Activated naive CD4-positive, alpha-beta T cell treated with anti-CD3 and anti-CD28 coated beads, Interleukin-2, amount 50 U/mL, for 24 hours (primary cell): ENCODE results near the gene TMEM97.
"Not testable (repeated sequence)": the region's sequence is repeated elsewhere in the genome, so short reads cannot be mapped to it uniquely, and the experiment has no call there.

ENCODE experiments used
- H3K27ac Mint-ChIP-seq: one replicate; pipeline ENCODE4 v1.8.0; 2021; ENCODE audit warnings: mild to moderate bottlenecking, mixed read lengths
- H3K27me3 Mint-ChIP-seq: one replicate; pipeline ENCODE4 v1.8.0; 2021; ENCODE audit warnings: mixed read lengths
- H3K36me3 Mint-ChIP-seq: one replicate; pipeline ENCODE4 v1.8.0; 2021; ENCODE audit warnings: mixed read lengths
- H3K4me1 Mint-ChIP-seq: one replicate; pipeline ENCODE4 v1.8.0; 2021; ENCODE audit warnings: mixed read lengths
- H3K4me3 Mint-ChIP-seq: one replicate; pipeline ENCODE4 v1.8.0; 2021; ENCODE audit warnings: mild to moderate bottlenecking, mixed read lengths
- H3K9me3 Mint-ChIP-seq: one replicate; pipeline ENCODE4 v1.8.0; 2021; ENCODE audit warnings: mixed read lengths

TMEM97 gene

DNA sequence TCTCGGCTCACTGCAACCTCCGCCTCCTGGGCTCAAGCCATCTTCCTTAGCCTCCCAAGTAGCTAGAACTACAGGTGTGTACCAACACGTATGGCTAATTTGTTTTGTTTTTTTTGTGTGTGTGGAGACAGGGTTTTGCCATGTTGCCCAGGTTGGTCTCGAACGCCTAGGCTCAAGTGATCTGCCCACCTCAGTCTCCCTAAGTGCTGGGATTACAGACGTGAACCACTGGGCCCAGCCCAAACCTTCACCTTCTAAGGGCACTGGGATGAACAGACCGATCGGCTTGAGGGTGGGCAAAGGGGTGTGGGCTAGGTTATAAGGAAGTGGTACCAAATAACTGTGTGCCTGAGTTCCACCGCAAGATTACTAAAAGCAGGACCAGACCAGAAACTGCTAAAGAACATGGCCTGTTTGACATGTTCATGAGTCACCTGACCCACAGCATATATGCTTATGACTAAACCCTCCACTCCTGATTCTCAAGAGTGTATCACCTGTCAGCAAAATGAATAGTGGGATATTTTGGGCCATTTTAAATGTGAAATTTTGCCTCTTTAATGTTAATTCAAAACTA lies 8.1 kb downstream of the TMEM97 start:
- H3K4me1 Mint-ChIP-seq: peaks cover 2% of the 10 kb centered on the region
- H3K9me3 Mint-ChIP-seq: no peaks in the 10 kb centered on the region
- no peak overlapping the region for H3K27ac Mint-ChIP-seq
- H3K27me3 Mint-ChIP-seq: no peaks in the 10 kb centered on the region
- H3K36me3 Mint-ChIP-seq: peaks cover 2% of the 10 kb centered on the region
- no peak overlapping the region for H3K4me3 Mint-ChIP-seq

- H3K4me1 Mint-ChIP-seq: peaks cover 7% of the 10 kb centered on the region
- H3K27ac Mint-ChIP-seq: no peak overlapping the region
- peaks cover 2% of the 10 kb centered on the region for H3K36me3 Mint-ChIP-seq
- H3K4me3 Mint-ChIP-seq: no peak overlapping the region
- no peaks in the 10 kb centered on the region for H3K27me3 Mint-ChIP-seq
- no peaks in the 10 kb centered on the region for H3K9me3 Mint-ChIP-seq
Measured at GRCh38 chr17:28327709-28328108, 8.7 kb downstream of the TMEM97 start.

GRCh38 chr17:28328325-28328724 lies 9.3 kb downstream of the TMEM97 start:
- Mint-ChIP-seq H3K4me3 (no peak overlapping the region), H3K27me3 (no peaks in the 10 kb centered on the region), H3K36me3 (peaks cover 2% of the 10 kb centered on the region)

DNA sequence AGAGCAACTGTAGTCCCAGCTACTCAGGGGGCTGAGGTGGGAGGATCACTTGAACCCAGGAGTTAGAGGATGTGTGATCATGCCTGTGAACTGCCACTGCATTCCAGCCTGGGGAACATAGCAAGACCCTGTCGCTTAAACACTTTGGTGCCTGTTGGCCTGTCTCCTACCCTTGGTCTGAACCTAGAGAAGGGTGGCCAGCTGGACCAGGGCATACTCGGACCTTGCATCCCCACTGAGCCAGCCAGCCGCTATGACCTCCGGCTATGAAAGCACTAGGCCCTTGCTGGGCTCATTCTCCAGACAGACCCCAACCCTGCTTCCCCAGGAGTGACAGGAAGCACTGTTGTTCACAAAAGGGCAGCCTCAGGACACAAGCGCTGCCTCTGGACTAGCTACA lies 11.7 kb downstream of the TMEM97 start:
- H3K27ac Mint-ChIP-seq: no peak overlapping the region
- H3K4me1 Mint-ChIP-seq: peaks cover 27% of the 10 kb centered on the region
- H3K27me3 Mint-ChIP-seq: no peaks in the 10 kb centered on the region
- no peak overlapping the region for H3K4me3 Mint-ChIP-seq
- peaks cover 2% of the 10 kb centered on the region for H3K36me3 Mint-ChIP-seq
- H3K9me3 Mint-ChIP-seq: no peaks in the 10 kb centered on the region

More at GRCh38 chr17:28328325-28328724, 9.3 kb downstream of the TMEM97 start:
- Mint-ChIP-seq H3K4me1 (peaks cover 11% of the 10 kb centered on the region), H3K27ac (no peak overlapping the region), H3K9me3 (no peaks in the 10 kb centered on the region)

DNA sequence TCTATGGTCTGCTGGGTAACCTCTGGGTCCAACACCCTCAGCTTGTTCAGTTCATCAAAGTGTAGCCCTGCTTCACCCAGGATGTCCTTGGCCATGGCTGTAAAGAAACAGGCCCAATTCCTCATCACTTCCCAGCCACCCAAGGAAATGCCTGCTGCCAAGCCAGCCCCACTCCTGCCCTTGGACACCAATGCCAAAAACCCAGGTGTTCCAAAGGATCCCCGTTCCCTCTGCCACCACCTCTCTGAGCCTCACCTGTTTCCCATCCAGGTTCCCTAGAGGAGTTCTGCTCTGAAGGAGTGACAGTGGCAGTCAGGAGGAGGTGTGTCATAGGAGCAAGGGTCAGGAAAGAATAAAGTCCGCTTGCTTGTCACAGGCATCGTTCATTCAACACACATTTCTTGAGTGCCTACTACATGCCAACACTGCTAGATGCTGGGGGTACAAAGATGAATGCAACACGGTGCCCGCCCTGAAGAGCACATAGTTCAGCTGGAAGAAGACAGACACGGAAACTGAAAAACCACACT lies 13.0 kb downstream of the TMEM97 start:
- Mint-ChIP-seq H3K4me3 (peak overlapping the region; percentile 66), H3K4me1 (peaks cover 36% of the 10 kb centered on the region), H3K36me3 (peaks cover under 1% of the 10 kb centered on the region), H3K27ac (no peak overlapping the region), H3K9me3 (no peaks in the 10 kb centered on the region), H3K27me3 (no peaks in the 10 kb centered on the region)

GRCh38 chr17:28333083-28333746 lies 14.2 kb downstream of the TMEM97 start:
- Mint-ChIP-seq H3K4me1 (peaks cover 47% of the 10 kb centered on the region), H3K4me3 (peak overlapping the region; percentile 99), H3K36me3 (no peaks in the 10 kb centered on the region), H3K9me3 (no peaks in the 10 kb centered on the region), H3K27me3 (no peaks in the 10 kb centered on the region), H3K27ac (no peak overlapping the region)

- Mint-ChIP-seq H3K36me3 (no peaks in the 10 kb centered on the region), H3K9me3 (no peaks in the 10 kb centered on the region), H3K4me3 (peak overlapping the region; percentile 99), H3K27ac (peak overlapping the region; percentile 60), H3K27me3 (no peaks in the 10 kb centered on the region), H3K4me1 (peaks cover 53% of the 10 kb centered on the region)
Measured at GRCh38 chr17:28334171-28334570, 15.2 kb downstream of the TMEM97 start.

DNA sequence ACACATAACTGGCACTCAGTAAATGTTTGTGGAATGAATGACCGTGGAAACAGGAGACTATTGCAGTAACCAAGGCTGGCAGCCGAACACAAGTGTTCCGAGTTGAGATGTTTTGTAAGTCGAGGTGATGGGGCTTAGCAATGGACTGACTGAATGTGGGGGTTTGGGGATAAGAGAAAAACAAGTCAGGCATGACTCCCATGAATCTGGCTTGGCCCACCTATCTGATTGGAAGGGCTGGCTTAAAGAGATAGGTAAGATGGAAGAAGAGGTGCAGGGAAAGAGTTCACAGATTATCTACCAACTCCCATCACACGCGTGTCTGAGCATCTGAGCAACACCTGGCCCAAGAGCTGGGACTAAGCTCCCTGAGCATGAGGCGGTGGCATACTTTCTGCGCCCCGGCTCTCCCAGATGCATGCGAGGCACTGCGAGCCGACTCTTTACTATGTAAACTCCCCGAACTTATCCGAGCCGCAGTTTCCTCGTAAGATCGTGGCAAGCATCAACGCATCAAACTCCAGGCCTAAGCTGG lies 15.7 kb downstream of the TMEM97 start:
- Mint-ChIP-seq H3K4me1 (peaks cover 53% of the 10 kb centered on the region), H3K36me3 (no peaks in the 10 kb centered on the region), H3K27ac (peak overlapping the region; percentile 97)

GRCh38 chr17:28335201-28335958 lies 16.4 kb downstream of the TMEM97 start, which contains the start of the genes IFT20 and TNFAIP1:
Gene IFT20 (minus strand): TSS chr17:28335472. CDS start chr17:28331985, 3,487 bp downstream.
Gene TNFAIP1 (plus strand): TSS chr17:28335761. CDS start chr17:28339522, 3,761 bp downstream.
- no peaks in the 10 kb centered on the region for H3K9me3 Mint-ChIP-seq
- peak within 1 kb of the TSS; percentile 97 for H3K27ac Mint-ChIP-seq
- H3K27me3 Mint-ChIP-seq: no peaks in the 10 kb centered on the region
- no peaks in the 10 kb centered on the region for H3K36me3 Mint-ChIP-seq
- peaks cover 53% of the 10 kb centered on the region for H3K4me1 Mint-ChIP-seq
- H3K4me3 Mint-ChIP-seq: peak within 1 kb of the TSS; percentile 99

More for the DNA sequence above, 15.7 kb downstream of the TMEM97 start:
- Mint-ChIP-seq H3K9me3 (no peaks in the 10 kb centered on the region), H3K27me3 (no peaks in the 10 kb centered on the region), H3K4me3 (peak overlapping the region; percentile 99)

DNA sequence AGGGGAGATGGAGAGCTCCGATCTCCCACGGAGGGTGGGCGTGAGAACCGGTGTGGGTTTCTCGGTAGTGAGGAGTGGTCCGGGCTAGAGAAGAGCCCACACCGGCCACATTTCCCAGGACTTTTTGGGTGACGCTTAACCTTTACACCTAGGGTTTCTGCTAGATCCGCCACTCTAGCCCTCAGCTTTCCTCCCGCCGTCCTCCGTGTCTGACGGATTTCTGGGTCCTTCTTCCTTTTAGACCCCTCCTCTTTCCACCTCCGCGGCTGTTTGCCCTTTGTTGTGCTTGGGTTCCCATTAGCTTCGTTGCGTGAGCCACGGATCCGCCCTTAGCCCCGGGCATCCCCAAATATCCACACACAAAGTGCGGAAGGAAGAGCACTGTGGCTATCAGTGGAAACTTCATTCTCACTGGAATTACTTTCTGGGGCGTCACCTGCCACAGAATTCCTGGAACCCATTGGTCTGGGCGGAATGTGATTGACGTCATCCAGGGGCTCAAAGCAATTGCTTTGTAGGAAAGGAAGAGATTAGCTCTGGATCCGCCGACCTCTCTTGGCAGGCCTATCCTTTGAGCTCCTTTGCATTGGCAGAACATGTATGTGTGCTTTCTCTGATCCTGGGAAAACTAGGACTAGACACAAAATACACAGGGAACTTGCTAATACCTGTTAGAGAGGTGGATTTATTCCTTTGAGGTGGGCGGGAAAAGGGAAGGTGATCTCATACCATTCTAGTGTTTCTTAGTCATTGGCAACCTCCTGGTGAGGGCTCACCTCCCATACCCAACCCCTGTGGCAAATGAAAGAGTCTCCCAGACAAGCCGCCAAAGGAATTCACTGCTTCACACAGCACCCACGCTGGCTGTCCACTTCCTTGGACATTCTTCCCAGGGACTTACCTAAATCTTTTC lies 17.2 kb downstream of the TMEM97 start:
- peak overlapping the region; percentile 23 for H3K27ac Mint-ChIP-seq
- H3K27me3 Mint-ChIP-seq: no peaks in the 10 kb centered on the region
- peaks cover 53% of the 10 kb centered on the region for H3K4me1 Mint-ChIP-seq
- H3K9me3 Mint-ChIP-seq: no peaks in the 10 kb centered on the region
- peak overlapping the region; percentile 99 for H3K4me3 Mint-ChIP-seq
- H3K36me3 Mint-ChIP-seq: no peaks in the 10 kb centered on the region

- peaks cover 43% of the 10 kb centered on the region for H3K4me1 Mint-ChIP-seq
- no peak overlapping the region for H3K27ac Mint-ChIP-seq
- no peaks in the 10 kb centered on the region for H3K36me3 Mint-ChIP-seq
- no peaks in the 10 kb centered on the region for H3K9me3 Mint-ChIP-seq
- no peak overlapping the region for H3K4me3 Mint-ChIP-seq
- no peaks in the 10 kb centered on the region for H3K27me3 Mint-ChIP-seq
Measured at GRCh38 chr17:28338056-28338768, 19.2 kb downstream of the TMEM97 start.

DNA sequence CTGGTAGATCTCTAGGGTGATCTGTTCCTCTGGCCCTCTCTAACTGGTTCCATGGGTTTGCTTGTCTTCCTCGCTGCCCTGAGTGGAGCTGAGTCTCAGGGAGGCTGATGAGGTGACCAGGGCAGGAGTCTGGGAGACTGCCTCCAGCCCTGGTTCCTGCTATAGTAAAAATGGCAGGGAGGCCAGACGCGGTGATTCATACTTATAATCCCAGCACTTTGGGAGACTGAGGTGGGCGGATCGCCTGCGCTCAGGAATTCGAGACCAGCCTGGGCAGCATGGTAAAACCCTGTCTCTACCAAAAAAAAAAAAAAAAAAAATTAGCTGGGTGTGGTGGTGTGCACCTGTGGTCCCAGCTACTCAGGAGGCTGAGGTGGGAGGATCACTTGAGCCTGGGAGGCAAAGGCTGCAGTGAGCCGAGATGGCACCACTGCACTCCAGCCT lies 19.8 kb downstream of the TMEM97 start:
- not testable (repeated sequence) for H3K36me3 Mint-ChIP-seq, H3K4me3 Mint-ChIP-seq, H3K27ac Mint-ChIP-seq, H3K9me3 Mint-ChIP-seq, H3K27me3 Mint-ChIP-seq
- H3K4me1 Mint-ChIP-seq: peaks cover 37% of the 10 kb centered on the region

DNA sequence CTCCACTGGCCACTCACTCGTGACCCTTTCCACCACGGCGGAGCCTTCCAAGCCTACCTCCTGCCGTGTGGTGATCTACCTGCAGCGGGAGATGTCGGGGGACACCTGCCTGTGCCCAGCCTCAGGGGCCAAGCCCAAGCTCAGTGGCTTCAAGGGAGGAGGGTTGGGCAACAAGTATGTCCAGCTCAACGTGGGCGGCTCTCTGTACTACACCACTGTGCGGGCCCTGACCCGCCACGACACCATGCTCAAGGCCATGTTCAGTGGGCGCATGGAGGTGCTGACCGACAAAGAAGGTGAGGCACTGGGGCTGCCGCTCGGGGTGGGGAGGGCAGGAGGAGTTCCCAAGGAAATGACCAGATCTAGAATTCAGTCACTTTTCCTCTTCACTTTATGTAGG lies 20.4 kb downstream of the TMEM97 start:
- H3K27me3 Mint-ChIP-seq: no peaks in the 10 kb centered on the region
- no peak overlapping the region for H3K4me3 Mint-ChIP-seq
- H3K9me3 Mint-ChIP-seq: no peaks in the 10 kb centered on the region
- H3K27ac Mint-ChIP-seq: no peak overlapping the region
- H3K4me1 Mint-ChIP-seq: peaks cover 31% of the 10 kb centered on the region
- H3K36me3 Mint-ChIP-seq: peaks cover 4% of the 10 kb centered on the region

DNA sequence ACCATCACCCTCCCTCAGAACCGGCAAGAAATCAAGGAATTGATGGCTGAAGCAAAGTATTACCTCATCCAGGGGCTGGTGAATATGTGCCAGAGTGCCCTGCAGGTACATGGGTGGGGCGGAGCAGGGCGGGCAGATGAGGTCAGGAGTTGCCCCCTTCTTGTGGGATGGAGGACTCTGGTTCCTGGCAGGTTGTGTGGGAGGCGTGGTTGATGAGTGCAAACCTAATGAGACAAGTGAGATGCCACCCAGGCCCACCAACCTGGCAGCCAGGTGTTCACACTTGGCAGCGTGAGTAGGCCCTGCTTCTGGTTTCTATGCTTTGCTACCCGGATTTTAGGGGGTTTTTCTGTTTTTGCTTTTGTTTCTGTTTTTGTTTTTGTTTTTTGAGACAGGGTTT lies 21.4 kb downstream of the TMEM97 start:
- Mint-ChIP-seq H3K36me3 (peaks cover 4% of the 10 kb centered on the region), H3K4me3 (no peak overlapping the region), H3K4me1 (peaks cover 26% of the 10 kb centered on the region), H3K27ac (peak overlapping the region; percentile 59), H3K27me3 (no peaks in the 10 kb centered on the region), H3K9me3 (no peaks in the 10 kb centered on the region)
